ENCODE results near the gene LRMDA.

DNA sequence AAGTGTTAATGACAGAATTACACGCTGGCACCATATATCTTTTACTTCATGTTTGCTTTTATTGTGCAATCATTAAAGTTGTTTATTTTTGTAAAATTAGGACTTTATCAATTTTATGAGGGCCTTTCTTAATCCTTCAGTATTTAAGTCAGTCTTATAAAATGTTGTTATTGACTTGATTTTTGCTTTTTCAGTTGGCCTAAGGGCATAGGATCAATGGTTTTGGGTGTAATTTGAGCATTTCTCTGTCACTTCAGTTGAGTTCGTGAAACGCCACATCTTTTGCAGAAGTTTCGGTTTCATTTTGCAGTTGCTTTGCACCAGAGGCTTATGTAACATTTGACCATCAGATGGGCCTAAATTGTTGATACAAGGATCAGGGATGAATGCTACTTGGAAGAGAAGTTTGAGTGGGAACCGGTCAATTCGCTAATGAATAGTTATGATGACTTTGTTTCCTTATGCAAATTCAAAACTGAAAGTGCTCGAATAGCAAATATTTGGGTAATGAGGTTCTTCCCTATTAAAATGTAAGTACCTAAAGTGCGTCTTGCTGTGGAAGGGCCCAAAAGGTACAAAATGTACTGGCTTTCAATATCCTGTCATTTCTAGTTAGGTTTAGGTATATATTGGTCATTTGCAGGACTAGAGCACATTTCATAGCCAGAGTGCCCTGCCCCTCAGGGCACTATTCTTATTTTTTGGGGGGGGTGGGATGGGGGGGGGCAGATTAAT is 340.9 kb downstream of the LRMDA start:
- TF ChIP-seq CTCF (IDR thresholded peaks at IDR 0.05), result no peak
- no peak for TF ChIP-seq POLR2A (IDR thresholded peaks at IDR 0.05)
- peak; percentile 71 for TF ChIP-seq POLR2AphosphoS5 (IDR thresholded peaks at IDR 0.05)
